GM19463 (cell line): Measurements from ENCODE around the gene RAD51B.

Experiments
- ATAC-seq: cut with Tn5 transposase; IDR thresholded peaks from one replicate; pipeline ENCODE4 v1.9.1; 2021; ENCODE audit warnings: mild to moderate bottlenecking, moderate library complexity; ENCODE audit not compliant: unreplicated experiment

The RAD51B gene

DNA sequence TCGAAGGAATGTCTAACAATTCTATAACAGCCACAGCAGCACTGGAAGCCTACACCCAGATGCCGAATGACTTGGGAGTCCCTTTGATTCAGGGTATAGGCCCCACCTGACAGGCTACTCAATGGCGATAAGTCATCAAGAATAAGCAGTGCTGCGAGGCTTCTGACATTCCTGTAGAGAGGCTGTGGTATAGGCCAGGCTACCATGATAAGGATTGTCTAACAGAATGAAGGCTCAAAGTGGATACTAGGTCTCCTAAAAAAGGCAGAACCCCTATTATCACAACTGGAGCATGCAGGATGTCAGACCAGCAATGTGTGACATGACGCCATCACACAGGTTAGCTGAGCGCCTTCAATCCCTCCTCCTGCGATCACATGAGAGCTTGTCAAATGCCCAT is 920.1 kb downstream of the RAD51B start:
- no peak for ATAC-seq

DNA sequence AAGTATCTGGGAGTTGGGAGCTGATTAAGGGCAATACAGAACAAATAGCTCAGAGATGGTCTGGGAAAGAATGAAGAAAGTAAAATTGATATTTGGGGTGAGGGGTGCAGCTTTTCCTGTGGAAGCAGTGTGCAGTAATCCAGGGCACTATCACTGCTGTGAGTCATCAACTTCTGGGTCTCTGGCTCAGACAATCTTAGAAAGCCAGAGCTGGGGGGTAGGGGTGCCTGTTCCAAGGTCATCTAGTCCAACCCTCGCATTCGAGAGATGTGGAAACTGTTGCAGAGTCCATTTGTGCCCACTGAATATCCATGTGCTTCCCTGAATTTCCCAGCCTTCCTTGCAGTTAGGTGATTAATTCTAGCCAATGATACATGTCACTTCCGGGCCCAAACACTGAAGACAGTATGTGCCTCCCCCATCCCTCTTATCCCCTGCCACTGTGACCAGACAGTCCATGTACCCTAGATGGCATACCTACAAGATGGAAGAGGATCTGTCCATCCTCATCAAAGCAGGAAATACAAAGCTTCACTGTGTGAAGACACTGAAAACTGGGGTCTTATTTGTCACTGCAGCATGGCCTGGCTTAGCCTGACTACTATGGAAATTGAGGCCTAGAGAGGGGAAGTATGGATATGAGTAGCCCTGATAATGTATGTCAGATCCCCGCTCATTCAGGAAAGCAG is 921.4 kb downstream of the RAD51B start:
- no peak for ATAC-seq

DNA sequence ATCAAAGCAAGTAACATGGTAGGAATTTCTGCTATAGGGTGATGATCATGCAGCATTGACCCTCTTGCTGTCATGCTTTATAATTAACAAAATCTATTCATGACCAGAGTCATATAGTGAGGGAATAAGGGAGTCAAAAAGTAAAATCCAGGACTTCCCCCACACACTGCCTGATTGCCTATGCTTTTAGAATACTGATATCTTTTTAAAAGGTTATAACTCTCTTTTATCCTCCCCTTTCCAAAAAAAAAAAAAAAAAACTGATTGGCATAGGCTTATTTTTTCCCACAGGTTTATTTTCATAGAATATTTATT is 921.9 kb downstream of the RAD51B start:
- no peak for ATAC-seq

DNA sequence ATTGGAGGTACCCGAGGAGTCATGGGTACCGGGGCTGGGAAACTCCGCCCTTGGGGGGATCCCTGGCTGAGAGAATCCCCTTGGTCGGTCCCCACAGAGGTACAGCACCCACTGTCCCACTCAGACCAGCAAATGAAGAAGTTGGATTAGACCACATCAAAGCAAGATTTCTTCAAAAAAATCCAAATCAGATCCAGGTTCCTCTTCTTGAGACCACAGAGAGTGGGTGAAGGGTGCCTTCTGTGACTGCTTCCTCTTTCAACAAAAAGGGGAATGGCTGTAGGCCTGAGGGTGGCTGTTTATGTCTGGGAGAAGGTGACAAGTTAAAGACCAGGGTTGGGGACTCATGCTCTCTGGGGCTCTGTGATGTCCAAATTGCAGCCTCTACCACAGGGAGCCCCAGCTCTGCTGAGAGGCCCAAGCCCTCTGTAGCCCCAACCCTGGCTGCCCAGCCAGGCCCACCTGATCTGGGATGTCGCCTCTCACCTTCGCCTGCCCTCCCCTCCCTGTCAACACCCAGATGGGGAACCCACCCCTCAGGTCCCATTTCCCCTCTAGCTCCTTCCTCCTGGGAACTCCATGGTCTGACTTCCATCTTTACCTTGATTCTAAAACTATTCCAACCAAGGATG is 922.4 kb downstream of the RAD51B start:
- ATAC-seq, result peak; percentile 79

DNA sequence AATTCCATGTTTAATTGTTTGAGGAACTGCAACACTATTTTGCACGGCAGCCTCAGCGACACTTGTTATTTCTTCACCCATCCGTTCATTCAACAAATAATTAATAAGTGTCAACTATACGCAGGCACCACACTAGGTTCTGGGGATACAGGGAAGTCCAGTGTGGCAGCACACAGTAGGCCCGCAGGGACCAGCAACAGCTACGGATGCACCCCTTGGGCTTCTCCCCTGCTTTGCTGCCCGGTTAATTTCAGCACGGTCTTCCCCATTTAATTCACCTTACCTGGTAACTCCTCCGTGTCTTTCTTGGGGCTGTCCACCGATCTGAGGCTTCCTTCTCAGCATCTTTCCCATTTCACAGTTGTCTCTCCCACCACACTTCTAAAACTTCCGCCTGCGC is 925.0 kb downstream of the RAD51B start:
- no peak for ATAC-seq

DNA sequence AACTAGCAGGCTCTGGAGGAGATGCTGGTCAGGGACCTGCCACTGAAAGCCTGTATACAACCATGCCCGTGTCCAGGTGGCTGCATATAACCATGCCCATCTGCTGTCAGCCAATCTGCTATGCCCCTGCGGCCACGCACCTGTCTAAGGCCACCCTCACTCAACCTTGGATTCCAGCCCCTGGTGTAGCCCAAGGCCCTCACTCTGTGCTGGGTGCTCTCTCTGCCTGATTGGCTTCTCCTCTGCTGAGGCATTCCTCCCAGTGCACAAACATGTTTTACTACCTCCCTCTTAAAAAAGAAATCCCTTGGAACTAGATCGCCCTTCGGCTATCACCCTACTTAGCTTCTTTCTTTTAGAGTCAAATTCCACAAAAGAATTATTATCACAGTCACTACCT is 927.8 kb downstream of the RAD51B start:
- no peak for ATAC-seq

DNA sequence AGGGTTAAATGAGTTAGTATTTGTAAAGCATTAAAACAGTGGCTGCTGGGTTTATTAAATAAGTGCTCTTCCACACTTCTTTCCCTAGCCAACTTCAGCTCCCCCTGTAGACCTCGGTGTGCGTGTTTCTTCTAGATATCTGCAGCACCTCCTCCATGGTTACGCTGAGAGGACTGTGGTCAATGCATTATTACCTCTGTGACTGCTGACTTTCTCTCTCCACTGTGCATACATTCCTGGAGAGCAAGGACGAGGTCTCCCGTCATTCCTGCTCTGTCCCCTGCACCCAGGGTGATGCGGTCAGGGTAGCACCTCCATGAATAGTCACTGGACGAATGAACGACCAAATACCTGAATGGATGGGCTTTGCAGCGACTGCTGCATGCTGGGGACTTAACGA is 928.7 kb downstream of the RAD51B start:
- ATAC-seq, result no peak

DNA sequence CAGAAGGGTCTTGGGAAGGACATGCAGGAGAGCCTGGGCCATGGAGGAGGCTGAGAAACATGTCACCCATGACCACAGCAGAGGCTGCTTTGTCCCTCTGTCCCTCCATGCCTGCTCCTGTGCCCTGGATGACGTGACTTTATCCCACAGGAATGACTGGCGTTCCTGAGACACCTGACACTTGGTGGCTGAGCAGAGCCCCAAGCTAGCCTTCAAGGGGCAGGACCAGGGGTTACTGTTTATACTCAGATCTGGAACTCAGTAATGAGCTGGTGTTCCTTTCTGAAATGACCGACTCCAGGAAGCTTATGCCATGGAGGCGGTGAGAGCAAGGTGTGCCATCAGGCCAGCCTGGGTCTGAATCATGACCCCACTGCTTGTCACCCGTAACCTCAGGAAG is 929.1 kb downstream of the RAD51B start:
- ATAC-seq, result no peak

DNA sequence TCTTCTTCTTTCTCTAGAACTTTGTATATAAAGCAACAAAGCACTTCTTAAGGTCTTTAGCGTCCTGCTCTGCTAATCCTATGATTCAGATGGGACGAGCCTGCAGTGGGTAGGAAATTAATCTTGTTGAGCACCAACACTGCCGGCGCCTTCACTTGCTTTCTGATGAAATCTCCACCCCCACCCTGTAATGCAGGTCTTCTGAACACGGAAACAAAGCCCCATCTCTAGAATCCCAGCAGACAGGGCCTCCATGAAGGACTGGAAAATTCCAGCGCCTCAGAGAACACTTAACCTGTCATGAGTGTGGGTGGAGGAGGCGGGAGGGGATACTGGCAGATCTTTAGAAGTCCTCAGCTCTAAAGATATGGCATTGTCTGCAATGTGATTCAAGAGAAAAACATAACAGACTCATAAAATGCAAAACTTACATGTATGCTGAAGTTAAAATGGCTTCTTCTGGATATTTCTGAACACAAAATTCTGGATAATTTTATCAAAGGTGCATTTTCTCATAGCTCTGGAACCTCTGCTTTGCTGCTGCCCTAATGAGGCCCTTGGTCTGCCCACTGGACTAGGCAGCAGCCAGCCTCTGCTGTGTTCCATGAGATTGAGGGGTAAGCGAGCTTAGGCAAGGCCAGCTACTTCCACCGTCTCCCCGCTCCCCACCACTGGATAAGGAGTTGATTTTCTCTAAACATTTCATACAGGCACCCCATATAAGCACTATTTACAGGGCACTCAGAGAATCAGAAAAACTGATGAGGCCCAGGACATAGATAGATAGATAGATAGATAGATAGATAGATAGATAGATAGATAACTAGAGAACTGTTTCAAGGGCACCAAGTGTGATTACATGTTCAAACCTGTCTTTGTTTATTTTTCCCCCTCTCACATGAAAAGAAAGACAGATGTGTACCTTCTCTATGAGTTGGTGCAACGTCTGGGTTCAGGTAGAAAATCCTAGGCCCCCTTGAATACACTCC is 930.2 kb downstream of the RAD51B start:
- ATAC-seq, result no peak

DNA sequence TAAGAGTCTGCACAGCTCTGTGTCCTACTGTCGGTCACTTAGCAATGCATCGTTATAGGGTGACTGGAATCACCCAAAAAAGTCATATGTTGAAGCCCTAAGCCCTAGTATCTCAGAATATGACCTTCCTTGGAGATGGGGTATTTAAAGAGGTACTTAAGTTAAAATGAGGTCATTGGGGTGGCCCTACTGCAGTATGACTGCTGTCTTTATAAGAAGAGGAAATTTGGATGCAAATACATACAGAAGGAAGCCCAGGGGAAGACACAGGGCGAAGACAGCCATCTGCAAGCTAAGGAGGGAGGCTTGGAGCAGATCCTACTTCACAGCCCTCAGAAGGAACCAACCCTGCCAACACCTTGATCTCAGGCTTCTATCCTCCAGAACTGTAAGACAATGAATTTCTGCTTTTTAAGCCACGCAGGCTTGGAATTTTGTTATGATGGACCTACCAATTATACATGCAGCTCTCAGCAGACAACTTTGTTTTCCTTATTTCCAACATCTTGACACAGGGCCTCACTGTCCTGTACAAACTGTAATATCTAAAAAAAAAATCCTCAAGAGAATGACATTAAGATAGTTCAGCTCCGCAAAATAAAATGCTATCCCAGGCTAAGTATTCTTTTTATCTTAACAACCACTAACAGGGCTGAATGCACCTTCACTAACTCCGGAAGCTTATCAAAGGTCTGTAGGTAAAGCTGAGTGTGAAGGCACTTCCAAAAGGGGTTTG is 932.9 kb downstream of the RAD51B start:
- no peak for ATAC-seq

DNA sequence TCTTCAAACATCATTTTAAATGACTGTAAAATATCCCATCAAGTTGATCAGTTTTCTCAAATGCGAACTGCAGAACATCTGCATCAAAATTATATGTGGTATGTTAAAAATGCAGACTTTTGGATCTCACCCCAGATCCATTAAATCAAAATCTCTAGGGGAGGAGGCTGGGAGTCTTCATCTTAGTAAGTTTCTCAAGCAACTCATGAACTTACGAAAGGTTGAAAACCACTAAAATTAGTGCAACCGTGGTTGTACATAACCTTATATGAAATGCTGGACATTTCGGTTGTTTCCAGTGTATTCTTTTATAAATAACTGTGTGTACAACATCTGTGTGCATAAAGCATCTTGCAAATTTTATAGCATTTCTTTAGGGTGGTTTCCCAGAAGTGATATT is 934.1 kb downstream of the RAD51B start:
- no peak for ATAC-seq

DNA sequence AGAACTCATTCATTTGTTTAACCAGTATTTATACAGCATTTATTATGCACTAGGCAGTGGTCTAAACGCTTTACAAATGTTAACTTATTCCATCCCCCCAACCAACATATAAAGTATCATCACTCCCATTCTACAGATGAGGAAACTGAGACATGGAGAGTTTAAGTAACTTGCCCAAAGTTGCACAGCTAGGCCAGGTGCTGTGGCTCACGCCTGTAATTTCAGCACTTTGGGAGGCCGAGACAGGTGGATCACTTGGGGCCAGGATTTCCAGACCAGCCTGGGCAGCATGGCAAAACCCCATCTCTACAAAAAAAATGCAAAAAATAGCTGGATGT is 935.4 kb downstream of the RAD51B start:
- ATAC-seq, result no peak

DNA sequence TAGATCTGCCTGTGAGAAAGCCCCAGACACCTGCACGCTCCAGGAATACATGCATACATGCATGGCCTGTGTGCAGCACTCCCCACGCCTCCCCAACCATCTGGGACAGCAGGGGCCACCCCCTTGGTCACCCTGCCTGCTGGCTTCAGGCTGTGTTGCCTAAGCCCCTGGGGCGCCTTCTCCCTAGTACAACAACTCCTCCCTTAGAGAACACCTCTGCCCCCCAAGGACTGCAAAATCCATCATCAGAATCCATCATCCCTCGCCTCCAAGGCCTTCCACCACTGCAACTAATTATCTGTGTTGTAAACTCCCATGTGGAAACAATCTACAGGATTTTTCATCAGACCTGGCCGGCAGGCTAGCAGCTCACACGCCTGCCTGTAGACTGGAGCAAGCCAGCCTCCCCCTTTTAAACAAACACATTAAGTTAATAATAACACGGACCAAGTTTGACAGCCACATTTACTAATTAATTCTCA is 936.5 kb downstream of the RAD51B start:
- ATAC-seq, result no peak

DNA sequence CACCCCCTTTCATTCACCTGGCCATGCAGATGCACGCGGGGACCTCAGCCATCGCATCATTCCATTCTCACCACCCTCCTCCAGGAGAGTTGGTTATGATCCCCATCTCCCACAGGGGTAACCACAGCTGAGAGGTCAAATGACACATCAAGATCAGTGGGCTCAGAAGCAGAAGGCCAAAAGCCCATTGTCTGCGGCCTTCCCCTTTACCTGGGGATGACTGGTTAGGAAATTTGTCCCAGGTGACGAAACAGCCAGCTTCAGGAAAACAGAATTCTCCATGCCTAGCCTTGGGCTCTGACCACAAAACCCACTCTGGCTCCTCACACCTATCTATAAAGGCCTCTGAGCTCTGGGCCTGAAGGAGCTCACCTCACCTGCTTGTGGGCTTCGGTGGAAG is 937.2 kb downstream of the RAD51B start:
- no peak for ATAC-seq

DNA sequence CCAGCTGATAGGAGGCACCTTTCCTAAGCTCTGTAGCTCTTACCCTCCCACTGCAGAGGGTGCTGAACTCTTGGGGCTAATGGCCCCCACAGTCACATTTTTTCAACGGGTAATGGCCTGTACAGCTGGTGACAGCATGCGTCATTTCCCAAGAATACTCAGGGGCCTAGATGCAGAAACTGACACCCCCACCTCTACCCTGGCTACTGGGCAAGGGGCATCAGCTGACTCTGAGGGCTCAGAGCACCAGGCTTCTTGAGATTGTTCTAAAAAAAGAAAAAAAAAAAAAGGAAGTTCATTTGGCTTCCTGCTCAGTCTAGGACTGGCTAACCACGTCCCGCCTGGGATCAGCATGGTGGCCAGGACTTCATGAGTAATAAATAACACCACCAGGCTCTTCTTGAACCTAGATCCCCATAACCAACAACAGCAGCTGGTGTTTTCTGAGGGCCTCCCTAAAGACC is 938.1 kb downstream of the RAD51B start:
- ATAC-seq, result no peak

DNA sequence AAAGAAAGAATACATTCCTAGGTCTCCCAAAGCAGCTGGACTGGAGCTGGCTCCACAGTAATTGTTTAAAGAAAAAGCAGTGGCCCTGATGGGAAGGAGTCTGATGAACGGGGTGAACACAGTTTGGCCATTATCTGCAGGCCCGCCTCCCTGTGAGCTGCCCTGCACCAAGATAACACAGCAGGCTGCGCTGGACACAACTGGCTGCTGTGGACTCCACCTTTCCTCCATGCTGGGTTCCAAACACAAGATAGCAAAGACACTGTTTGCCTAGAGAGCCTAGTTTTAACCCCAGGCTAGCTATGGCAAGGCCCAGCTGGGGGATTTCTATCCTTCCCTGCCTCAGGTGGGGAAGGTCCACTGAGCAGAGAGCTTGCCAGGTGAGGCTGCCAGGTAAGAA is 938.7 kb downstream of the RAD51B start:
- ATAC-seq, result no peak

DNA sequence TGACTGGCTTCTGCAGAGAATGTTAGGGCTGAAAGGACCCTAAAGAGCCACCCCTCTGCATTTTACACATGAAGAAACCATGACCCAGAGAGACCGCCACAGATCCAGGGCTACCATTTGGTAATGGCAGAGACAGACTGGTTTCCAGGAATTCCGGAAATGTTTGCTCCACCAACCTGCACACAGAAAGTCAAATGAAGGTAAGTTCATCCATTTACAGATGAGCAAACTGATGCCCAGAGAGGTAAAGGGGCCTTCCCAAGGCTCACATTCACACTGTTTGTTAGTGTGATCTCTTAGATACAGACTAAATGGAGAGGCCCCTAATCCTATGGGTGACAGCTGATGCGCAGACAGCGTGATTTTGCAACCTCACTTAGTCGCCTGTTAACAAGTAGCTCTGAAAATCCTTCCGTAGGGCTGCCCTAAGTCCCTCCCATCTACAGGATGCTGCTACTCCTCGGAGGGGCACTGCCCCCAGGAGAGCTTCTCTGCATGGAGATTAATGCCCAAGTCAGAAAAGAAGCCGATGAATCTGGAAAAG is 939.5 kb downstream of the RAD51B start:
- no peak for ATAC-seq

DNA sequence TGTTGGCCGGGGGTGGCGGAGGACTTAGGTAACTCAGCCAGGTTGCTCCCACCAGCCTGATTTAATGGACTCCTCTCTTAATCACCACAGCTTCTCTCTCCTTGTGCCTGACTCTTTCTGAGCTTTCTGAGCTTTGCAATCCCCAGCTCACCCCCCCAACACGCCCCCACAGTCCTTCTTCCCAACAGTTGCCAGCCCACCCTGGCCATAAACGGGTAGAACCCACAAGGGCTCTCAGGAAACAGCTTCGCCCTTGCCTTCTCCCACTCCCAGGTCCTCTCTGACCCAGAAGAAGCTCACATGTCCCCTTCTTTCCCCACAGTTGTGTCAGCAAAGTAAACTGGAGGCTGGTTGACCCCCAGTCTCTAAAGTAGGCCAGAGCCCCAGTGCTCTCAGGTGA is 940.4 kb downstream of the RAD51B start:
- no peak for ATAC-seq

DNA sequence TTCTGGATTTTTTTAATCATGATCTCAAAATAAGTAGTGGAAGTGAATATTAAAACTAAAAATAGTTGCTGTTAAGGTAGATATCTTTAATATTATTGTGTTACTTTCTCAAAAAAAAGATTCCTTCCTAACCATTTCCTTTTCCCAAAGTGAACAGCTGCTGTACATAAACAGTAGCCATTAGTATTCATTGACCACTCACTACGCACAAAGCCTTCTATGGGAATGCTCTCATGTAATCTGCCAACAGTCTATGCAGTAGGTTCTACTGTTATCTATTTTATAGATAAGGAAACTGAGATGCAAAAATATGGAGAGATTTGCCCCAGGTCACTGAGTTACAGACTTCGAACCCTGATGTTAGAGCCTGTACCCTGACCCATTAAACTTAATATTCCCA is 941.2 kb downstream of the RAD51B start:
- no peak for ATAC-seq

DNA sequence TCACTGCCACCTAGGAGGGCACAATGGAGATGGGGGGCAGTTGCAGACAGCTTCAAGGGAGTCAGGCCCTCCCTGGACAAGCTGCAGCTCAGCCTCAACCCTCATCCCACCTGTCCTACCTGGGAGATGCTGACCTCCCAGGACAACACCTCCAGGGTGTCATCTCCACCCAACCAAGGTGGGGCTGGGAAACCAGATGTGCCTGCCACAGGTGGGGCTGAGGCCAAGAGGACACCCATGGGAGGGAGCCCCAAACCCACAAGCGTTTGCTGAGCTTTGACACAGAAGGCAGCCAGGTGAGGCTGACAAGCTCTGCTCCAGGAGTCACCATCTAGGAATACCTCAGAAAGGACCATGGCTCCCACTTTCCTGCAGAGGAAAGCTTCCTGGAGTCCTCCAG is 941.8 kb downstream of the RAD51B start:
- no peak for ATAC-seq
